HL-60 (cell line): Measurements from ENCODE around the gene TMEM26.

ENCODE experiments used
- DNase-seq, 2 experiments: peaks; one replicate each; pipeline ENCODE4 v3.0.0-alpha.2; 2010 to 2020; ENCODE audit warnings: low read depth in 1 of 2, low spot score in 1 of 2
- H3K27ac ChIP-seq: fragments of 250-450 bp; sonication (Bioruptor Pico); replicated peaks from 2 replicates; pipeline ENCODE4 v1.5.1; 2020; ENCODE audit warnings: mild to moderate bottlenecking, moderate library complexity
- H3K27me3 ChIP-seq: fragments of 250-450 bp; sonication (Bioruptor Pico); 2 replicates; pipeline ENCODE4 v1.5.1; 2021; ENCODE audit warnings: mild to moderate bottlenecking, moderate library complexity; ENCODE audit not compliant: insufficient read depth, poor library complexity, severe bottlenecking
- H3K4me3 ChIP-seq: replicated peaks from 2 replicates; pipeline ENCODE4 v1.5.1; 2011; ENCODE audit warnings: mild to moderate bottlenecking, control low read depth, low read length; ENCODE audit not compliant: insufficient read depth
- GABPA ChIP-seq: IDR thresholded peaks from 2 replicates; pipeline ENCODE4 v1.6.1; 2012; ENCODE audit warnings: low read depth
- POLR2AphosphoS5 ChIP-seq: IDR thresholded peaks from 2 replicates; pipeline ENCODE4 v1.6.1; 2012; ENCODE audit warnings: low read depth
- REST ChIP-seq: IDR thresholded peaks from 2 replicates; pipeline ENCODE4 v1.6.1; 2012; ENCODE audit warnings: low read depth; ENCODE audit not compliant: insufficient replicate concordance
- SPI1 ChIP-seq: IDR thresholded peaks from 2 replicates; pipeline ENCODE4 v1.6.1; 2012; ENCODE audit warnings: low read depth, mild to moderate bottlenecking, borderline replicate concordance
- TF ChIP-seq, protein P1 (sequence below): IDR thresholded peaks from one replicate; pipeline ENCODE4 v1.5.1; 2011; ENCODE audit warnings: low read length, control low read depth, inconsistent platforms; ENCODE audit not compliant: insufficient read depth

Gene TMEM26

GRCh38 chr10:61439058-61439609 lies 14.0 kb downstream of the TMEM26 start:
- no peaks in the 10 kb centered on the region for H3K27me3 ChIP-seq
- DNase-seq = no peak
- TF ChIP-seq, protein P1, sequence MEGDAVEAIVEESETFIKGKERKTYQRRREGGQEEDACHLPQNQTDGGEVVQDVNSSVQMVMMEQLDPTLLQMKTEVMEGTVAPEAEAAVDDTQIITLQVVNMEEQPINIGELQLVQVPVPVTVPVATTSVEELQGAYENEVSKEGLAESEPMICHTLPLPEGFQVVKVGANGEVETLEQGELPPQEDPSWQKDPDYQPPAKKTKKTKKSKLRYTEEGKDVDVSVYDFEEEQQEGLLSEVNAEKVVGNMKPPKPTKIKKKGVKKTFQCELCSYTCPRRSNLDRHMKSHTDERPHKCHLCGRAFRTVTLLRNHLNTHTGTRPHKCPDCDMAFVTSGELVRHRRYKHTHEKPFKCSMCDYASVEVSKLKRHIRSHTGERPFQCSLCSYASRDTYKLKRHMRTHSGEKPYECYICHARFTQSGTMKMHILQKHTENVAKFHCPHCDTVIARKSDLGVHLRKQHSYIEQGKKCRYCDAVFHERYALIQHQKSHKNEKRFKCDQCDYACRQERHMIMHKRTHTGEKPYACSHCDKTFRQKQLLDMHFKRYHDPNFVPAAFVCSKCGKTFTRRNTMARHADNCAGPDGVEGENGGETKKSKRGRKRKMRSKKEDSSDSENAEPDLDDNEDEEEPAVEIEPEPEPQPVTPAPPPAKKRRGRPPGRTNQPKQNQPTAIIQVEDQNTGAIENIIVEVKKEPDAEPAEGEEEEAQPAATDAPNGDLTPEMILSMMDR = no peak
- TF ChIP-seq SPI1 (no peak), POLR2AphosphoS5 (no peak), REST (no peak), GABPA (no peak)
- no peak overlapping the region for H3K27ac ChIP-seq
- H3K4me3 ChIP-seq = no peak overlapping the region

DNA sequence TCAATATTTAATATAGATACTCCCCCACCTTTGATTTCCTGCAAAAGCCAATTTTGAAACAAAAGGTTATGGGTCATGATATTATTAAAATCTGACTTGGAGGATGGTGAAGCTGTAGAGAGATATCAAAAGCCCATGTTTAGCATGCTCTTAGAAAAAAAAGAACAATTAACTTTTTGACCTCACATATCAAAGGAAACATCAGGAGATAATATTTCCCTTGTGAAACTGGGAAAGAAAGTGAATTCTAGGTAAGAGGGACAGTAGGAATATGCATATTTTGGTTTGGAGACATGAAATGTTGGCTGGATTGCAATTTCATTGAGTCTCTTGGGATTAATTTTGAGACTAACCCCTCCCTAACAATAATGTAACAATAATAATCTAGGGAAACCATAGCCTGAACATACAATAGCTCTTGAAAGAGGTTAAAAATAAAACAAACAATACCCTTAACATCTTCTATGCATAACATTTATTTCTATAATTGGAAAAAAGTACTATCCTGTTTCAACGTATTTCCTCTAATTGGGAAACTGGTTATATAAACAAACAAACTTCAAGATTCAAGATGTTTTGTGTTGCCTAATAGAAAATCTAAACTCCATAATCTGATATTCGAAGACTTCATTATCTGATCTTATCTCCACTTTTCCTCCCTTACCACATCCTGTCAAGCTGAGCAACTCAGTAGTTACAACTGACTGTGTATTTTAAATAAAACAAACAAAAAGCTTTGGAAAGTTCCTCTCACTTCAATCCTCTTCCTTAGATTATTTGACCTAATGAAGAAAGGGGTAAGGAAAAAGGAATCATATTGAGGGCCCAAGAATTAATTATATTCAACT lies 14.8 kb downstream of the TMEM26 start:
- H3K27ac ChIP-seq = no peak overlapping the region
- H3K4me3 ChIP-seq = no peak overlapping the region
- TF ChIP-seq, protein P1 = no peak
- TF ChIP-seq GABPA (no peak), REST (no peak), SPI1 (no peak), POLR2AphosphoS5 (no peak)
- H3K27me3 ChIP-seq = no peaks in the 10 kb centered on the region
- no peak for DNase-seq

GRCh38 chr10:61423178-61423577 lies 30.0 kb downstream of the TMEM26 start:
- H3K27ac ChIP-seq = no peak overlapping the region
- DNase-seq = no peak
- TF ChIP-seq GABPA (no peak), POLR2AphosphoS5 (no peak), REST (no peak), SPI1 (no peak)
- TF ChIP-seq, protein P1 = no peak
- H3K4me3 ChIP-seq = no peak overlapping the region
- H3K27me3 ChIP-seq = no peaks in the 10 kb centered on the region
